Occipital lobe (tissue), 3 donors: ENCODE results near the gene CLASRP. TPM values are rescaled to one million over a fixed set of nuclear protein-coding genes. Genes with fewer than 3 reads are reported as not detected.
"Not testable (repeated sequence)": the region's sequence is repeated elsewhere in the genome, so short reads cannot be mapped to it uniquely, and the experiment has no call there.

Experiments
- DNase-seq: peaks from one replicate; lab custom pipeline; 2025; lab: John Stamatoyannopoulos, UW
- small RNA-seq: library from RNA; depleted of rRNA; stranded (forward); fragments of <200 nt; gene quantifications from one replicate; pipeline ENCODE3, GENCODE V24; 2014
- total RNA-seq: library from RNA; depleted of rRNA; stranded (reverse); fragments of >200 nt; gene quantifications from one replicate; pipeline ENCODE4 v1.2.3, GENCODE V29; 2014

Gene CLASRP
- total RNA-seq, 1 donor from 2014 or later: 3.9 TPM

DNA sequence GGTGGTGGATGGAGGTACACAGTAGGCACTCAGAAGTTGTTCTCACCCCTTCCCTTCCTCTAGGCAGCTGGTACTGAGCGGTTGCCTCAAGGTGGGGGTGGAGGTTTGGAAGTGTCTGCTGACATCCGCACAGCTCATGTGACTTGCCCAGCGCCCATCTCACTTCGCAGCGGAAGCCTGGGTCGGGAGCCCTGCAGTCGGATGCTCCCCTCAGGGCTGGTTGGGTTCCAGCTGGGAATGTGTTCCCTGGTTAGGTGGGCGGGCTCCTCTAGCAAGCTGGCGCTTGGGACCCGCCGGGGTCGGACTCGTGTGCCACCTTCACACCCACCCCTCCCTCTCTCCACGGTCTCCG is 64.3 kb downstream of the CLASRP start:
- peak; percentile 37 for DNase-seq

DNA sequence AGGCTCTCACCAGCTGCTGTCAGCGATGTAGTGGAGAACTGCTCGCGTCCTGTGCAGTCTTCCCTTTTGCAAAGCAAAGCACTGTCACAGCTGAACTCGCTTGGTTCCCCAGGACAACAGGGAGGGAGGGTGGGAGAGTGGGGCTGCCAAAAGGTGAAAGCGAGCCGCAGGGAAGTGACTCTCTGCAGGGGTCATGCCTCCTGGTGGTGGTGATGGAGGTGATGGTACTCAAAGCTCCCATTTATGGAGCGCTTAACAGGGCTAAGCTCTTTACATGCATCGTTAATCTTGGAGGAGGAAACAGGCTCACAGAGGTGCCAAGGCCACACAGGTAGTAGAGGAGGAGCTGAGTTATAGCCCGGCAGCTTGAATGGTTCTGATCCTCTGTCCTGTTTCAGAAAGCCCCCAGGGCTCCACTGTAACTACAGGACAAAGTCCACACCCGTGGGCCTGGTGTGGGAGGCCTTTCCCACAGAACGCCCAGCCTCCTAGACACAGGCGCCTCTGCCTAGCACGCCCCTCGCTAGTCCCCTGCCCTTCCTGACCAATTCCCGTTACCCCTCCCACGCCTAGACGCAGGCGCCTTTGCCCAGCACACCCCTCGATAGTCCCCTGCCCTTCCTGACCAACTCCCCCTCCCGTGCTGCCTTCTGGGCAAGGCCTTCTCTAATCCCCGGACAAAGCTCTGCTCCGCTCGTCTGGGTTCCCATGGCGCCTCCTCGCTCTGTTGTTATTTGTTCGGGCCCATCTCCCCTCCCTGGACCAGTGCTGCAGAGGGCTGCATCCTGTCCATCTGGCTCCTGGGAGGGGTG is 64.9 kb downstream of the CLASRP start:
- no peak for DNase-seq

- DNase-seq: no peak
Observed at GRCh38 chr19:45104658-45105349, 66.0 kb downstream of the CLASRP start.

DNA sequence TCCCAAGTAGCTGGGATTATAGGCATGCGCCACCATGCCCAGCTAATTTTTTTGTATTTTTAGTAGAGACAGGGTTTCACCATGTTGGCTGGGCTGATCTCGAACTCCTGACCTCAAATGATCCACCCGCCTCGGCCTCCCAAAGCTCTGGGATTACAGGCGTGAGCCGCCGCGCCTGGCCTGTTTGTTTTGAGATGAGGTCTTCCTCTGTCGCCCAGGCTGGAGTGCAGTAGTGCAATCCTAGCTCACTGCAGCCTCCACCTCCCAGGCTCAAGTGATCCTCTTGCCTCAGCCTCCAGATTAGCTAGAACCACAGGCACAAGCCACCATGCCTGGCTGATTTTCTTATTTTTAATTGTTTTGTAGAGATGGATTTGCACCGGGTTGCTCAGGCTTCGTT is 67.5 kb downstream of the CLASRP start:
- DNase-seq: not testable (repeated sequence)

DNA sequence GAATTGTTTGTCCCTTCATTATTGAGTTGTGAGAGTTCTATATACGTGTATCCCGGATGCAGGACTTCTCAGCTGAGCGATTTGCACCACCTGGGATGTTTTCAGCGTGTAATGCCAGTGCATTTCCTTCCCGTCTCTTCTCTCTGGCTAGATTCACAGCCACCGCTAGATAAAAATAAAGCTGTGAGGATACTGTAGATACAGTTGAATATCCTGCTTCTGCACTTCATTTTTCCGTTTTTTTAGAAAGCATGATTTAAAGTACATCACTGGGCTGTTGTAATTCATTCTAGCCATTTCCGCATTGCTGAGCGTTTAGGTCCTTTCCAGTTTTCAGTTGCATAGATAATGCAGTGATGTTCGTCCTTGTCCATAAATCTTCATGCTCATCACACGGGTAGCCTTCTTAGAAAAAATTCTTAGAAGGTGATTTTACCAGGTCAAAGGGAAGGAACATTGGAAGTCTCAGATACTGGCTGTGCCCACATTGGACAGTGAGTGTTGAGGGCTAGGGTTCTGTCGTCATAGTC is 68.8 kb downstream of the CLASRP start:
- no peak for DNase-seq

DNA sequence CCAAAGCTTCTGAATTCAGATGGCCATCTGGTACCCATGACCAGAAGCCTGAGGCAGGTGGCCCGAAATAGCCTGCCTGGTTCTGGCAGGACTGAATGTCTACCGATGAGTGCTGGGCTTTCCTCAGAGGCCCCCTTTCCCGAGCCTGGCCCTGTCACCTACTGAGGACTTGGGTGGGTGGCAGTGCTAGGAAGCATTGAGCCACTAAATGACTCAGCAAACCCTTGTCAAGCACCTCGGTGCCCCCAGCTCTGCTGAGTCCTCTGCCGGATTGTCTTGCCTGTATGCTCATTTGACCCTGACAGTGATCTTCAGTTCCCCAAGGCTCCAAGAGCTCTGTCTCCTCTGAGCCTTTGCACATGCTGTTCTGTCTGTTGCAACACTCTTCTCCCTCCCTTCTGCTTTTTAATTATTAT is 72.0 kb downstream of the CLASRP start:
- no peak for DNase-seq

- no peak for DNase-seq
Observed at GRCh38 chr19:45112111-45112827, 73.4 kb downstream of the CLASRP start.

DNA sequence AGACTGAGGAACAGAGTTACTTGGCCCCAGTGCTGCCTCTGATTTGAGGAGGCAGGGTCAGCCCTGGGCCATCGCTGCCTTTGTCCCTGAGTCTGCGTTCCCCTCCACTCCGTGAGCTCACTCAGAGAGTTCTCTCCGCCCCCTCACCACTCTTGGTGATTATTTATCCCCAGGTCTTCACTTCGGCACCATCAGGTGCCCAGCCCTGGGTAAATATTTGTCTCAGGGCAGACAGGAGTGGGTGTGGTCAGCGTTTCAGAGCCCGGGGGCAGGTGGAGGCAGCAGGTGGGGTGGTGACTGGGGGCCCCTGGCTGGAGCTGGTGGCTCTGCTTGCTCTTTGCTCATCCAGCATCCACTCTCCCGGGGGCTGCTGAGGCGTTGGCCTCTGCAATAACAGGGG is 74.8 kb downstream of the CLASRP start:
- DNase-seq: no peak

GRCh38 chr19:45114116-45114515 is 75.3 kb downstream of the CLASRP start:
- no peak for DNase-seq

GRCh38 chr19:45115809-45116615 is 77.2 kb downstream of the CLASRP start:
- DNase-seq: no peak

DNA sequence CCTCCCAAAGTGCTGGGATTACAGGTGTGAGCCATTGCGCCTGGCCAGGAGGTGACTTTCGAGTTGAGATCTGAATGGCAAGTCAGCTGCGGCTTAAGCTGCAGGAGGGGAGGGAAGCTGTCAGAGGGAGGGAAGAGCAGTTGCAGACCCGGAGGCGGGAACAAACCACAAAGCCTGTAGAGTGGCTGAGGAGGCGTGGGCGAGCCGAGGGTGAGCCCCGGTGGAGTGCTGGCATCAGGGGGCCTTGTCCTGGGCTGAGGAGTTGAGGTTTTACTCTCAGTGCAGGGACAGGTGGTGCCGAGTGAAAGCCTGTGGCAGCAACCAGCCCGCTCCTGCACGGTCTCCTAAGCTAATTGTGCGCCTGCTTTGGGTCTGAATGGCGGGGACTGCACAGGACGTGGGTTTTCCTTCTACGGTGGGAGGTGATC is 78.3 kb downstream of the CLASRP start:
- DNase-seq: no peak

DNA sequence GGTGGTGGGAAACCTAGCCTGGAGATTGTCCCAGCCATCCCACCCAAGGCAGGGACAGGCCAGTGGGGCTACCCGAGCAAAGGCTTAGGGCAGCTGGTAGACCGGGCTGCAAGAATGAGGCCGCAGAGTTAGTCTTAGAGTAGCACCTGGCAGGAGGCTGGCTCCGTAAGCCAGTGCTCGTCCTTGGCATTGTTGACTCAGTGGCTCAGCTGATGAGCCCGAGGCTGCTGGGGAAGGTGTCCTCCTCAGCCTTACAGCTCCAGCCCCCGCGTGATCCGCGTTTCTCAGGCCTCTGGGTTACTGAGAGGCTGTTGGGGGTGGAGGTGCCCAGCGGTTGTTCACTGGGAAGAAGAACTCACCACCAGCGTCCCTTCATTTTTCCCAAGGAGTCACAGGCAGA is 78.8 kb downstream of the CLASRP start:
- no peak for DNase-seq

GRCh38 chr19:45118106-45118505 is 79.3 kb downstream of the CLASRP start:
- no peak for DNase-seq

DNA sequence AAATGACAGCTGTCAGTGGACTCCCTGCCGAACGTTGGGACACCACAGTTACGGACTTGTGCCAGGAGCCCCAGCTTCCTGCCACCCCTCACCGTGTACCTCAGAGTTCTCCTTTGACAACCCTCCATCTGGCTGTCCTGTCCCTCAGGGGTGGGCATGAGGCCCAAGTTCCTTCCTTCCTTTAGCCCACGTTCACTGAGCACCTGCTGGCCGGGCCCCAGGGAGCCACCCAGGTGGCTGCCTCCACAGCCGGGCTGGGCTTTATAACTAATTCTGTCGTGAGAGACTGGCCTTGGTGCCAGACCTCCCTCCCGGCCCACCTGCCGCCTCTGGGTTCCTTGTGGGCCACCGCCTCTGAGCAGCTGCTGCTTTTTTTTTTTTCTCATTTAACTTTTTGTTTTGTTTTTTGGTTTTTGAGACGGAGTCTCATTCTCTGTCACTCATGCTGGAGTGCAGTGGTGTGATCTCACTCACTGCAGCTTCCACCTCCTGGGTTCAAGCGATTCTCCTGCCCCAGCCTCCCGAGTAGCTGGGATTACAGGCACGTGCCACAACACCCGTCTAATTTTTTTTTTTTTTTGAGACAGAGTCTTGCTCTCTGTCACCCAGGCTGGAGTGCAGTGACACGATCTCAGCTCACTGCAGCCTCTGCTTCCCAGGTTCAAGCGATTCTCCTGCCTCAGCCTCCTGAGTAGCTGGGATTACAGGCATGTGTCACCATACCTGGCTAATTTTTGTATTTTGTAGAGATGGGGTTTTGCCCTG is 79.9 kb downstream of the CLASRP start:
- DNase-seq: not testable (repeated sequence)

DNA sequence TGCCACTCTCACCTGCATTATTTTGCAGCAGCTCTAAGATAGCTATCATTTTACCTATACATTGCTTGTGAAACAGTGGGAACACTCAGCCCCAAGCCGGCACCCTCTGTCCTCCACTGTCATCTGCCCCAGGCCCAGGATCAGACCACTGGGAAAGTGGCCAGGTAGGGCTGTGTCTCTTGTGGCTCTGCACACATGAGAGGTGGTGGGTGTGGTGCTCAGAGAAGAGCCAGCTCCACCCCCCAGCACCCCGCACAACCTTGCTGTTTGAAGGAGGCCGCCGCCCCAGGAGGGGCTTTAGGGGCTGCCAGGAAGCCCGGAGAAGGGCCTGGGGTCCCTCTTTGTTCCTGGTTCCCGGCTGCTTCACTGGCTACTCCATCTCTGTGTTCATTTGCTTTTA is 80.7 kb downstream of the CLASRP start:
- DNase-seq: no peak

Small RNA genes lying within 50 kb of the gene (small RNA-seq; reads per million reads assigned to genes)
- gene RNU6-611P: not detected

Other genes with a start within 250 kb of the CLASRP start
- 2.3 TPM for gene BCAM, start 229.9 kb upstream of the CLASRP start, total RNA-seq
- gene NECTIN2, start 192.7 kb upstream of the CLASRP start, total RNA-seq: 29.2 TPM
- 23.1 TPM for gene TOMM40, start 147.8 kb upstream of the CLASRP start, total RNA-seq
- gene APOE, start 133.2 kb upstream of the CLASRP start, total RNA-seq: 68.9 TPM
- gene APOC1, start 124.4 kb upstream of the CLASRP start, total RNA-seq: 5.3 TPM
- gene APOC4, start 96.8 kb upstream of the CLASRP start, total RNA-seq: not detected
- 1.4 TPM for gene APOC2, start 93.0 kb upstream of the CLASRP start, total RNA-seq
- 27.5 TPM for gene CLPTM1, start 83.7 kb upstream of the CLASRP start, total RNA-seq
- gene RELB, start 37.6 kb upstream of the CLASRP start, total RNA-seq: 0.62 TPM
- not detected for gene ZNF296, start 37.4 kb downstream of the CLASRP start, total RNA-seq
- 13.3 TPM for gene GEMIN7, start 40.2 kb downstream of the CLASRP start, total RNA-seq
- 20.6 TPM for gene PPP1R37, start 54.1 kb downstream of the CLASRP start, total RNA-seq
- 0.47 TPM for gene NKPD1, start 121.9 kb downstream of the CLASRP start, total RNA-seq
- 2.2 TPM for gene TRAPPC6A, start 139.2 kb downstream of the CLASRP start, total RNA-seq
- gene BLOC1S3, start 139.7 kb downstream of the CLASRP start, total RNA-seq: 3.1 TPM
- gene EXOC3L2, start 206.4 kb downstream of the CLASRP start, total RNA-seq: not detected
- gene MARK4, start 212.2 kb downstream of the CLASRP start, total RNA-seq: 19.2 TPM